GM21526 (cell line): ENCODE results near the gene NCKAP1.
"Not testable (repeated sequence)": the region's sequence is repeated elsewhere in the genome, so short reads cannot be mapped to it uniquely, and the experiment has no call there.

Source experiments
- ATAC-seq: cut with Tn5 transposase; IDR thresholded peaks from one replicate; pipeline ENCODE4 v1.9.1; 2021; ENCODE audit warnings: moderate library complexity; ENCODE audit not compliant: unreplicated experiment, low FRiP score

The NCKAP1 gene

GRCh38 chr2:183038341-183039300 lies at the start of gene NCKAP1:
Gene NCKAP1 (minus strand): TSS chr2:183038457. CDS start chr2:183038099, 358 bp downstream.
- peak; percentile 77 for ATAC-seq

DNA sequence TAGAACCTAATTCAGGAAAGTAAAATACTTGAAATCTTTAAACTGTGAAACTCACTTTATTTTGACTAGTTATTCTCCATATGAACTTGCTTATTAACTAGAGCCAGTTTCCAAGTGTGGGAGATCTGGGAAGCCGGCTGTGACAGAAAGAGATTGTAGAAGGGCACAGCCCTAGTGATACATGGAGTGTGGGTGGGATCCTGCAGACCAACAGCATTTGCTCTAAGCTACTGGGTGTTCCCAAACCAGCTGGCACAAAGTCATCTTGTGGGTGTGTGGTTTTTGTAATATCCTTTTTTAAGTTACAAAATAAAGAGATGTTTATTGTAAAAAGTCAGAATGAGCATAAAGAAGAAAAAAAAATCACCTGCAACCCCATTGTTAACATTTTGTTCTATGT lies 43.7 kb upstream of the NCKAP1 start:
- ATAC-seq, result no peak

- ATAC-seq, result peak; percentile 22
Measured at GRCh38 chr2:183079139-183079775, 41.0 kb upstream of the NCKAP1 start.

DNA sequence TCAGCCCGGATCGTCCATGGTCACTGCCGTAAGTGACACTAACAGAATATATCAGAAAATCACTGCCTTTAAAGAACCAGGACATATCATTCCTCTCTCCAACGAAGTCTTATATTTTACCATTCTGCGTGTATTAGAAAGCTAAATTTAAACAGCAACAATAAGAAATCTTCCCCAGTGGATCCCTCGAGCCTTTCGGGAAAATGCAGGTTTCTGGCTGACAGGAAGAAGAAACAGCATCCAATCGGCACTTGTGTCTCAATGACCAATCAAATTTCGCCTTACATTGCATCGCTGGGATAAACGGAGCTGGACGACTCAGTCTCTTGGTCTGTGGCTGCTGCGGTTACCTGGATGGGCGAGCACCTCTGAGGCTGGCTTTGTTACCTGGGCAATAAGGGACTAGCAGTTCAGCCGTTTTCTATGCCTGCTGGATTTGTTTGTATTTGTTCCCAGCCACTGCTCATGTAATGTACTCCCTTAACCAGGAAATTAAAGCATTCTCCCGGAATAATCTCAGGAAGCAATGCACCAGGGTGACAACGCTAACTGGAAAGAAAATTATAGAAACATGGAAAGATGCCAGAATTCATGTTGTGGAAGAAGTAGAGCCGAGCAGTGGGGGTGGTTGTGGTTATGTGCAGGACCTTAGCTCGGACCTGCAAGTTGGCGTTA lies 40.3 kb upstream of the NCKAP1 start, which contains the start of gene DUSP19:
Gene DUSP19, plus strand, starts transcription at position 284 of the 675 bp plus-strand sequence. Its CDS starts 187 bp downstream, at position 471.
- ATAC-seq, result peak; percentile 92

DNA sequence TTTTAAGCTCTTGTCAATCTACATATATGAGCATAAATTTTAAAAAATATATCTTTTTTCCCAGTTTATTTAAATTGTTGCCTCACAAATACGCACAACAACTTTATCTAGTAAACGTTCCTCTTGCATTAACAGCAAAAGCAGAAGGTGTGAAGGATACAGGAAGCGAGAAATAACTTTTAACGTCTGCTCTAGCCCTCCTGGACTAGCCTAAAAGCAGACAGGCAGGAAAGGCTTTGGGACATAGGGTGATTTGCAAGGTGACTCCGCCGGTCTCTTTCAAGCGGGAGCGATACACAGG lies 39.9 kb upstream of the NCKAP1 start:
- ATAC-seq, result no peak

DNA sequence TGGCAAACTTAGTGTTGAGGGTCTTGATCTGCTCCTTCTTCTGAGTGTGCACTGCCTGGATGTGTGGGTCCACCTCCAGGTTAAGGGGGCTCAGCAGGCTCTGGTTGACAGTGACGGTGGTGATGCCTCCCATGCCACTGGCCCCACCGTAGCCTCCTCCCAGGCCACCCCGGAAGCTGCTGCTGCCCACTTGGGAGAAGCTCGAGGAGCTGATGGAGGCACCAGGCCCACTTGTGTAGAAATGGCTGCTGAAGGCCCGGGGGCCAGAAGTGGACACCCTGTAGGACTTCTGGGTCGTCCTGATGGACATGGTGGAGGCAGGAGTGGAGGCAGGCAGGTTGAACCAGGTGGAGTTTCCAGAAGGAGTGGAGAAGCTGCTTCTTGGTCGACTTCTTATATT lies 33.9 kb upstream of the NCKAP1 start:
- no peak for ATAC-seq

GRCh38 chr2:183070942-183071844 lies 32.9 kb upstream of the NCKAP1 start:
- ATAC-seq, result no peak

GRCh38 chr2:183069174-183069573 lies 30.9 kb upstream of the NCKAP1 start:
- ATAC-seq, result no peak

GRCh38 chr2:183068561-183068960 lies 30.3 kb upstream of the NCKAP1 start:
- no peak for ATAC-seq

DNA sequence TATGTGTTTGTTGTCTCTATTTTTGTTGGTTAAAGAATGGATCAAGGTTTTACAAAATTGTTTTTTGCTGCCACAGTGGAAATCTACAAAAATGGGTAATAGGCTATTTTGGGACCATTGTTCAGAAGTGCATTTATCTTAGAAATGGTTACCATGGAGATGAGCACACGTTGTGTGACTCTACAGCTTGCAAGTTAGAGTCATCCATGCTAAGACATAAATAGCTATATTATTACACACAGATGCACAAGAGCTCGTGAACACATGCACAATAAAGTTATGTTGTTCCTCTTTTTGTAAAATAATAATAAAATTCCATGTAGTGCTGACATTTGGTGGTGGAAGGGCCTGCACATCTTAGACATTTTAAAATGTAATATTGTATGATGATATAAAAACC lies 24.8 kb upstream of the NCKAP1 start:
- no peak for ATAC-seq

DNA sequence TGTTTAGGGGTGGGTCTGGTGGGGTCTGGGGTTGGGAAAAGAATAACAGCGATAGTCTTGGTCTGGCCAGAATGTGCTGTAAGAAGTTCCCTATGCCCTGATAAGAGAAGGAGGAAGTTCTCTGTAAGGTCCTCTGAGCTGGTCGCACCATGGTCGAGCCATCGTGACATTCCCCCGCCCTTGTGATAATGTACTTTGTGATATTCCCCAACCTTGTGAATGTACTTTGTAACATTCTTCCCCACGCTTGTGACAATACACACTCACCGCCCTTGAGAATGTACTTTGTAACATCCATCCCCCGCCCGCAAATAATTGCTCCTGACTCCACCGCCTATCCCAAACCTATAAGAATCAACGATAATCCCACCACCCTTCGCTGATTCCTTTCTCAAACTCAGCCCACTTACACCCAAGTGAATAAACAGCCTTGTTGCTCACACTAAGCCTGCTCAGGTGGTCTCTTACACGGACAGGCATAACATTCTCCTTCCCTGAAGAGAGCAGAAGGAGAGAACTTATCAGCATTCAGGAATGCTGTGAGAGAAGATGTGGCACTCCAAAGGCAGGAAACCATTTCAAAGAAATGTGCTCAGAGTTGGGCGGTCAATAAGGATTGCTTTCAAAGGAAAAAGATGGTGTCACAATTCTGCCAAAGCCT lies 22.4 kb upstream of the NCKAP1 start:
- ATAC-seq, result no peak

- ATAC-seq, result no peak
Measured at GRCh38 chr2:183059561-183059960, 21.3 kb upstream of the NCKAP1 start.

DNA sequence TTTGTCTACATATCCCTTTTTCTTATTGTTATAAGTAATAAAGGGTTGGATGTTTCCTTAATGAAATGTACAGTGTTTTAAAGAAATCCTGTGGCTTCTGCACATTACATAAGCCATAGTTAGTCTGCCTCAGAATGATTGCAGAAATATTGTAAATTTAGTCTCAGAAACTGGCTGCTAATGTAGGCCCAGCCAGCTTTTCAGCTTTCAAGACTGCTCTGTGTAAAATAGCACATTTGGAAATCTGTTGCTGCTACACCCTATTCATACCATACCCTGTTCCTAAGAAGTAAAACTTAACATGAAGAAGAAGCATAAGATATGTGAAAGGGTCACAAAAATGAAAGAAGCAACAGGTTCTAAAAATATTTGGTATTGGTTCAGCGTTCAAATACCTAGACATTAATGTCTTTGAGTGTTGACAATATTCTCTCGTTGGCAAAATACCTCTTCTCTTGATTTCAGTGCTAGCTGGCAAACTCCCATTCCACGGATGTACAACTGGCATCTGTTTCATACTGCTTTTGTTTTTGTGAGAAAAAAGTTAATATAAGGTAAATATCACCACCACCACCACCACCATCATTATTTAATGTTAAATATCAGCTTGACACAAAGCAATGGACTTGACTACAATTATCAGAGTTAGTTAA lies 19.2 kb upstream of the NCKAP1 start:
- ATAC-seq, result peak; percentile 48

DNA sequence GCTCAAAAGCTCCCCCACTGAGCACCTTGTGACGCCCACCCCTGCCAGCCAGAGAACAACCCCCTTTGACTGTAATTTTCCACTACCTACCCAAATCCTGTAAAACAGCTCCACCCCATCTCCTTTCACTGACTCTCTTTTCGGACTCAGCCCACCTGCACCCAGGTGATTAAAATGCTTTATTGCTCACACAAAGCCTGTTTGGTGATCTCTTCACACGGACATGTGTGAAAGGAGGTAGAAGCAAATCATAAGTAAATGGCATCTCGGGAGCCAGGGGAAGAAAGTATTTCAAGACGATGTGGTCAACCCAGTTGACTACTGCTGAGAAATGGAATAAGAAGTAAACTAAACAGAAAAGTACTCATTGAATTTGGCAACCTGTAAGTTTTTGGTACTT lies 11.2 kb upstream of the NCKAP1 start:
- ATAC-seq, result no peak

DNA sequence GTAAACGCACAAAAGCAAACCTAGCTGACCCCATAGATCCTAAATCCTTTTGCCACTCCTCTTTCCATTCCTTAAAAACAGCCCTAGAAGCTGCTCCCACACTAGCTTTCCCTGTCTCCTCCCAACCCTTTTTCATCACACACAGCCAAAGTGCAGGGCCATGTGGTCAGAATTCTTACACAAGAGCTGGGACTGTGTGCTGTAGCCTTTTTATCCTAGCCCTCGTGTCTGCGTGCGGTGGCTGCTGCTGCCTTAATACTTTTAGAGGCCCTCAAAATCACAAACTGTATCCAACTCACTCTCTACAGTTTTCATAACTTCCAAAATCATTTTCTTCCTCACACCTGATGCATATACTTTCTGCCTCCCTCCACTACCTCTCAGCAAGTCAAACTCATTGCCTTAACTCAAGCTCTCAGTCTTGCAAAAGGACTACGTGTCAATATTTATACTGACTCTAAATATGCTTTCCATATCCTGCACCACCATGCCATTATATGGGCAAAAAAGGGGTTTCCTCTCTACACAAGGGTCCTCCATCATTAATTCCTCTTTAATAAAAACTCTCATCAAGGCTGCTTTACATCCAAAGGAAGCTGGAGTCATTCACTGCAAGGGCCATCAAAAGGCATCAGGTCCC lies 9.3 kb upstream of the NCKAP1 start:
- ATAC-seq, result not testable (repeated sequence)

- ATAC-seq, result not testable (repeated sequence)
Measured at GRCh38 chr2:183043580-183043979, 5.3 kb upstream of the NCKAP1 start.

GRCh38 chr2:183040604-183041003 lies 2.3 kb upstream of the NCKAP1 start:
- no peak for ATAC-seq

GRCh38 chr2:183037553-183038340 lies 510 bp downstream of the NCKAP1 start:
- ATAC-seq, result peak; percentile 44
